ENCODE data around the gene LYRM1. TPM values are rescaled to one million over a fixed set of nuclear protein-coding genes. Genes with fewer than 3 reads are reported as not detected.

LYRM1 gene
- total and polyA plus RNA-seq, 2 experiments from 2014 or later: 57.3 to 60.0 TPM

DNA sequence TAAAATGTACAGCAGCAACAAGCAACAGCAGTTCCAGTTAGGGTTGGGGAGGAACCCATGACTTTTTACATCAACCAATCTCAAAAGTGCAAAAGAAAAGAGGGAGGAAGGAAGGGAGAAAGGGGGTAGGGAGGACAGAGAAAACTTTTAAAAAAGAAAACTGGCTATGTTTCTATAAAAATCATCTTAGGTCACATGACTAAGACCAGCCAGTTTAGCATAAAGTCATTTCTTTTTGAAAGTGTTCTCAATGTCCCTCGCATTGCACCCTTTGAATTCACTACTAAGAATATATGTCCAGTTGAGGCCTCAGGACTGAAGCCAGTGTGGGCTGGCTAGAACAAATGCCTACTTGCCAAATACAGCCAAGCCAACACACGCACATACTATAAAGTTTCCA is 29.3 kb upstream of the LYRM1 start:
- H3K4me3 ChIP-seq: no peak overlapping the region
- no peaks in the 10 kb centered on the region for H3K9me2 ChIP-seq (replicated peaks; ENCODE audit: insufficient read depth)
- no peaks in the 10 kb centered on the region for H3K27me3 ChIP-seq
- H3K9me3 ChIP-seq (ENCODE audit: low read depth): no peaks in the 10 kb centered on the region
- no peak overlapping the region for H2AFZ ChIP-seq
- no peak overlapping the region for H3K27ac ChIP-seq
- no peaks in the 10 kb centered on the region for H3K36me3 ChIP-seq (replicated peaks; ENCODE audit: insufficient read depth, low read depth)
- H4K20me1 ChIP-seq (ENCODE audit: insufficient read depth, poor library complexity, severe bottlenecking): peaks cover 57% of the 10 kb centered on the region
- H3K79me2 ChIP-seq: peaks cover 100% of the 10 kb centered on the region
- DNase-seq (ENCODE audit: low spot score): no peak
- TF ChIP-seq EZH2 (IDR thresholded peaks at IDR 0.05; ENCODE audit: borderline replicate concordance) (no peak), EZH2phosphoT487 (IDR thresholded peaks at IDR 0.05; ENCODE audit: low read depth, severe bottlenecking, unreplicated experiment) (no peak)
- TF ChIP-seq, protein P1, sequence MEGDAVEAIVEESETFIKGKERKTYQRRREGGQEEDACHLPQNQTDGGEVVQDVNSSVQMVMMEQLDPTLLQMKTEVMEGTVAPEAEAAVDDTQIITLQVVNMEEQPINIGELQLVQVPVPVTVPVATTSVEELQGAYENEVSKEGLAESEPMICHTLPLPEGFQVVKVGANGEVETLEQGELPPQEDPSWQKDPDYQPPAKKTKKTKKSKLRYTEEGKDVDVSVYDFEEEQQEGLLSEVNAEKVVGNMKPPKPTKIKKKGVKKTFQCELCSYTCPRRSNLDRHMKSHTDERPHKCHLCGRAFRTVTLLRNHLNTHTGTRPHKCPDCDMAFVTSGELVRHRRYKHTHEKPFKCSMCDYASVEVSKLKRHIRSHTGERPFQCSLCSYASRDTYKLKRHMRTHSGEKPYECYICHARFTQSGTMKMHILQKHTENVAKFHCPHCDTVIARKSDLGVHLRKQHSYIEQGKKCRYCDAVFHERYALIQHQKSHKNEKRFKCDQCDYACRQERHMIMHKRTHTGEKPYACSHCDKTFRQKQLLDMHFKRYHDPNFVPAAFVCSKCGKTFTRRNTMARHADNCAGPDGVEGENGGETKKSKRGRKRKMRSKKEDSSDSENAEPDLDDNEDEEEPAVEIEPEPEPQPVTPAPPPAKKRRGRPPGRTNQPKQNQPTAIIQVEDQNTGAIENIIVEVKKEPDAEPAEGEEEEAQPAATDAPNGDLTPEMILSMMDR (IDR thresholded peaks at IDR 0.05; ENCODE audit: poor library complexity): no peak
- no peak overlapping the region for H3K4me2 ChIP-seq
- H3K4me1 ChIP-seq (ENCODE audit: insufficient read depth): peaks cover 44% of the 10 kb centered on the region
- 61% methylated on average over 2 of the region's 2 CpGs for WGBS (ENCODE audit: low lambda C conversion rate, missing lambda C conversion rate)

DNA sequence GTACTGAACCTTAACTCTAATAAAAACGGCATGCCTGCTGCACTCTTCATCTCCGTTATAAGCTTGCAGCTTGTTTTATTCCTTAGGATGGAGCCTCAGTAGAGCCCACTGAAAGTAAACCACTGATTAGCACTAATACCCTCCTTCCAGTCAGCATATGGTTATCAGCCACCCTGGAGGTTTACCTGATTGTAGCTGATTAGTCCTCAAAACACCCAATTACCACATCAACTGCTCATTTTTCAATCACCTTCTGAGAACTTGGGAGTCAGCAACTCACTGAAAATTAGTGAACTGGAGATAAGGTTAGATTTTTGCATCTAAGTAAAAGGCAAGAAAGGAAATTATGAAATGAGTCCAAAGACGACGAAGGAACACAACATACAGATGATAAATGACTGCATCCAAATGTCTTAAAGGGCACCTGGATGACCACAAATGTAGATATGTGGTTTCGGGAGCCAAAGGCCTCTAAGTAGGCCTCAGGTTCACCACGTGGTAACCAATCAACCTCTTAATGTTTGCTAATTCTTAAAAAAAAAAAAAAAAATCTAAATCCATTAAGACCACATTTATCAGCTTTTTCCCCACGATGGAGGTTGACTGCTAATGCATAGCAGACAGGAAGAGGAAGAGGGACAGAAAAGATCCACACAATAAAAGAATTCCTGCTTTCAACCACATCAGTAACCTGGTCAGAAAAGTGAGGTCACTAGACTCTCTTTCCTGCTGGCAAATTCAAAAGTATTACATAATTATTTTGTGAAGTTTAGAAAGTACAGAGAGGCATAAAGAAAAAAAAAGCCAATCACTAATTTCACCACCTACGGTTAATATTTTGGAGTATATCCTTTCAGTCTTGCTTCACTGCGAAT is 28.4 kb upstream of the LYRM1 start:
- Histone ChIP-seq H3K27me3 (no peaks in the 10 kb centered on the region), H3K4me3 (no peak overlapping the region), H4K20me1 (ENCODE audit: insufficient read depth, poor library complexity, severe bottlenecking) (peaks cover 50% of the 10 kb centered on the region), H3K4me1 (ENCODE audit: insufficient read depth) (peaks cover 38% of the 10 kb centered on the region), H3K36me3 (replicated peaks; ENCODE audit: insufficient read depth, low read depth) (no peaks in the 10 kb centered on the region), H2AFZ (no peak overlapping the region), H3K9me2 (replicated peaks; ENCODE audit: insufficient read depth) (no peaks in the 10 kb centered on the region), H3K4me2 (peak overlapping the region; percentile 31), H3K79me2 (peaks cover 100% of the 10 kb centered on the region), H3K27ac (peak overlapping the region; percentile 45), H3K9me3 (ENCODE audit: low read depth) (no peaks in the 10 kb centered on the region)
- TF ChIP-seq EZH2phosphoT487 (IDR thresholded peaks at IDR 0.05; ENCODE audit: low read depth, severe bottlenecking, unreplicated experiment) (no peak), EZH2 (IDR thresholded peaks at IDR 0.05; ENCODE audit: borderline replicate concordance) (no peak)
- TF ChIP-seq, protein P1 (IDR thresholded peaks at IDR 0.05; ENCODE audit: poor library complexity): no peak
- DNase-seq (ENCODE audit: low spot score): no peak
- 58% methylated on average over 9 of the region's 9 CpGs for WGBS (ENCODE audit: low lambda C conversion rate, missing lambda C conversion rate)

DNA sequence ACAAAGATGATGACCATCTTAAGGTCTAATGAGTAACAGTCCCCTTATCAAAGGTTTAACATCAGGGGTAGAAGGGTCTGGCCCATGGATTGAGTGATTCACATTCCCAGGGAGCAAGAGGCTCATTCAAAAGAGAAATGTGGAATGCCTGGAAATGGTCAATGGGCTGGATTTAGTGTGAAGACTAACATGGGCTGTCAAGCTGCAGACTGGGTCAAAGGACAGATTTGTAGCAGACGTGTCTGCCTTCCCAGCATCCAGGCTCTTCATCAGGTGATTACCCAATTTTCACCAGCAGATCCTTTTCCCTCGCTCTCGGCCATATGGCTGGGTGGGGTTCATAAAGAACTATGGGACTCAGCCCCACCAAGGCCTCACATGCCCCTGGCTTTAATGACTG is 27.2 kb upstream of the LYRM1 start:
- Histone ChIP-seq H3K9me3 (ENCODE audit: low read depth) (no peaks in the 10 kb centered on the region), H3K4me1 (ENCODE audit: insufficient read depth) (peaks cover 48% of the 10 kb centered on the region), H3K4me2 (no peak overlapping the region), H3K27ac (peak overlapping the region; percentile 45), H3K36me3 (replicated peaks; ENCODE audit: insufficient read depth, low read depth) (no peaks in the 10 kb centered on the region), H3K4me3 (no peak overlapping the region), H3K27me3 (no peaks in the 10 kb centered on the region), H3K9me2 (replicated peaks; ENCODE audit: insufficient read depth) (no peaks in the 10 kb centered on the region), H2AFZ (no peak overlapping the region), H4K20me1 (ENCODE audit: insufficient read depth, poor library complexity, severe bottlenecking) (peaks cover 53% of the 10 kb centered on the region), H3K79me2 (peaks cover 100% of the 10 kb centered on the region)
- WGBS (ENCODE audit: low lambda C conversion rate, missing lambda C conversion rate): 77% methylated on average over 3 of the region's 3 CpGs
- TF ChIP-seq EZH2 (IDR thresholded peaks at IDR 0.05; ENCODE audit: borderline replicate concordance) (no peak), EZH2phosphoT487 (IDR thresholded peaks at IDR 0.05; ENCODE audit: low read depth, severe bottlenecking, unreplicated experiment) (no peak)
- TF ChIP-seq, protein P1 (IDR thresholded peaks at IDR 0.05; ENCODE audit: poor library complexity): no peak
- no peak for DNase-seq (ENCODE audit: low spot score)

Data from hepatocyte (in vitro differentiated cells).